ENCODE data around the gene SLC30A7. TPM values are rescaled to one million over a fixed set of nuclear protein-coding genes. Genes with fewer than 3 reads are reported as not detected.
A peak's percentile ranks its signal among the peaks of the same experiment; 100 is the strongest.

The SLC30A7 gene
- total RNA-seq, 1 experiment from 2014 or later, result 30.5 TPM

DNA sequence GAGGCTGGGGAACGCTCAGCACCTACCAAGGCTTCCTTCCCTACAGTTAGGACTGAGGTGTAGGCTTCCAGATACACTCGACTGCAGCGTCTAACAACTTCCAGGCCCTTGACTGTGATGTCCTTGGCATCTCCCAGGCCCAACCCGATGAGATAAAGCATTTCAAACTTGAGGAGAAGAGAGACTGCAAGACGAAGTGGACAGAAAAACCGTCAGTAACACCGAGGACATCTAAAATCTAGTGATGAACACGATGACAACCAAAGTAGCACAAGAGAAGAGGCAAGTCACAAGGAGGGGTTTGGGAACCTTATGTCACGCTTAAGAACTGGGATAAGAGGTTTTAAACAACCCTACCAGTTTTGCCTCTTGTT is 129.4 kb downstream of the SLC30A7 start:
- no peak for DNase-seq (ENCODE audit: low read depth)

DNA sequence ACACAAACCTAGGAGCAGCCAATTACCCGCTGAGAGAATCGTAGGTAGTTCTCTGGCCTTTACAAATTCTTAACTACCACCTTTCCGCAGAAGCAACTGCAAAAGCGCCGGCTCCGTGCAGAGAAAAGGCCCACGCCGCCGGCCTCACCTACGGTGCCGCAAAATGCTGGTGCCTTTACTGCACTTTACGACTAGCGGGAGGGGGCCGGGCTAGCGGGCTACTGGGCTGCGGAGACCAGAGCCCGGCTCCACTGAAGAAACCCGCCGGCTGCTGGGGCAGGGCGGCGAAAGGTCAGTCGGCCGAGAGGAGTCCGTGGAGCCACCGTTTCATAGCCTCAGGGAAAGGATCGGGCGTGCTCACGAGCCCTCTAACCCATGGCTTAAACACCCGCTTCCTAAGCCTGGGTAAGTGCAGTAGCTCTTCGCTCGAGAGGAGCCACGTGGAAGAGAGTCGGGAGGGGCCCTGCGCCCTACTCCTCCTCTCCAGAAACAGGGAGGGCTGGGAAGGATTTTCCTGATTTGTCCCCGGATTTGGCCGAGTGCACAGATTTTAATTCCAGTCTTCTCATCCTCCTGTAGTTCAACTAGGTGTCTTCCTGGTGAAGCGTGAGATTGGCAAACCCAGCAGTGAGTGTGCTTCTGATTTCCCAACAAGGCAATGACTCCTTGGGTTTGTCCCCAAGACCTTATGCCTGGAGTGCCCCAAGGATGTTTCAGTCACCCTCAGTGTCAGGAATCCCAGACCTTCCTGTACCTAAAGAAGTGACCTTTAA is 130.0 kb downstream of the SLC30A7 start, which contains the start of gene DPH5:
Gene DPH5, minus strand, starts transcription at position 128 of the 773 bp plus-strand sequence. CDS start 341 bp downstream, outside the sequence.
- DNase-seq (ENCODE audit: low read depth), result peak; percentile 86

DNA sequence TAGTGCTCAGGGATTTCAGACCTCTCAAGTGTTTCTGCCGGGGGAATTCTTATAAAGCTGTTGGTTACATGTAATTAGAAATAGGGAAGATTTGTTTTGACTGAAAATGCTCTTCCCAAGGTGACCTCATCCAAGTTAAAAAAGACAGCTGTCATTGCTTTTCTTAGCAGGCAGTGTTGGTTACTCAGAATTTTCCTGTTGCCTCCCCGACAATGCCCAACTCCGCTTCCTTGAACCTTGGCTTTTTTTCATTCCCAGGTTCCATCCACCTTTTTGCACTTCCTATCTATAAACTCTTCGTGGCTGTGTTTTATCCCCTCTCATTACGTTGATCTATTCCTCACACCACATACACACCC is 130.5 kb downstream of the SLC30A7 start:
- no peak for DNase-seq (ENCODE audit: low read depth)

DNA sequence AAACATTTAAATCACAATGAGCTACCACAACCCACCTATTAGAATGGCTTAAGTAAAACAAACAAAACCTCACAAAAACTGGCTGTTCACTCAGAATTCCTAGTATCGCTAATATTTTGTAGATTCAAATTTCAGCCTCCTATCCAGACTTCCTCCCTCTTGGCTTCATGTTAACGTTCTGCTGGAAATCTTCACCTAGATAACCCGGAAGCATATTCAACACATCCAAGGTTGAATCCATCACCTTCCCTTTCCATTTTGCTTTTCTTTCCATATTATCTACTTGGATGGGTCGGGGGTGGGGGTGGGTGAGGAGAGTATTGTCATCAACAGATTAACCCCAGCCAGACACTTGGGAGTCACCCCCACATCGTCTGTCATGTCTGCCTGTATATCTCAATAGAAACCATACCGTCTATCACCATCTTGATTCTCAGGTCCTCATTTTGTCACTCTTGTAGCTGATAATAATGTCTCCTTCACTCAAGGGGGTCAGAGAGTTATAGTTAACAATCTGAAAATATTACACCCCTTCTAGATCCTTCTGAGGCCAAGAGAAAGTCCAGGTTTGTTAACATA is 131.4 kb downstream of the SLC30A7 start:
- DNase-seq (ENCODE audit: low read depth), result no peak

DNA sequence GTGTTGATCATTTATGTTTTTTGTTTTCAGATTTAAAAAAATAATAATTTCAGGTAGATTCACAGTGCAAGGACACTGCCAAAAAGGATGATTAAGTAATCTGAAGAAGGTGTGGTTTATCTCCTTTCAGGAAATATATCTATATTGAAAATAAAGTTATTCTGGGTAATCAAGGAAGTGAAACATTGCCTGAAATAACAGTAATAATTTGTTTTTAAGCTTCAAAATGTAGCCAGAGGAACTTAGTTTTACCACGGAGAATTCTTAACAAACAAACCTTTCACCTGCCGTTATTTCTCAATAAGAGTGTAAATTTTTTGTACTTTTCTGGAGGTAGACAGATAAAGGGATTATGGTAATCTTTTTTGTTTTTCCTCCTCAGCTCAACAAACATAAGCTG is 132.6 kb downstream of the SLC30A7 start:
- no peak for DNase-seq (ENCODE audit: low read depth)

DNA sequence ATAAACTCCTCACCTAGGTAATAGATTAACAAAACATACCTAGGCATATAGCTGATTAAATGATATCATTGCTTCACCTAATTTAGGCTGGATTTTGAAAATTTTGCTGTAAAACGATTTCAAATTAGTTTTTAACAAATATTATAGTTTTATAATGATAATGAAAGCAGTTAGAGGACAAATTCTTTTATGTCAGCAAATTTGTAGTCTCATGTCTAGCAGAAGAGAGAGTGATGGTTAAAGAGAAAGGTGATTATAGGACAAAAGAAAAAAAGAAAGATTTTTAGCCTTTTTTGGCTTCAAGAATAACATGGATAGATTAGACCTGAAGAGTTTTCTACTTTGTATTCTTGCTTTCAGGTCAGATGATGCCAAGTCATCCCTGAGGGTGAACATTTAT is 133.3 kb downstream of the SLC30A7 start:
- no peak for DNase-seq (ENCODE audit: low read depth)

DNA sequence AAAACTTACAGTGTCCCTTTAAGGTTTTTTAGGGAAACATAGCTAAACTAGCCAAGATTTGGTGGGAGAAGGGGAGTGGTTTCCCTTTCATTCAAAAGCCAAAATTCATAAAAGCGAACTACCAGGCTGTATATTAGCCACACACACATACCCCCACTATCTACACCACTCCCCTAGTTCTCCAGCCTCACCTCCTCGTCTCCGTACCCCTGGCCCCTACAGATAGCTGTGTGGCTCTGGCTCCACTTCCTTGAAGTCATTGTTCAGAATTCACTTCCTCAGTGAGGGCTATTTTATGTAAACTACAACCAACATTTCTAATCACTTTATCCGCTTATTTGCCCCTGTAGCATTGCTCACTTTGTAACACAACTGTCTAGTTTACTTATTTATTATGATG is 135.0 kb downstream of the SLC30A7 start:
- no peak for DNase-seq (ENCODE audit: low read depth)

Other genes with a start within 250 kb of the SLC30A7 start
- gene VCAM1, start 176.3 kb upstream of the SLC30A7 start, total RNA-seq (2014; rRNA removed; shearing (Covaris generic)), result not detected in 2 replicates
- 19.6 and 24.1 TPM in 2 replicates for gene EXTL2, start 1.2 kb upstream of the SLC30A7 start, total RNA-seq (2014; rRNA removed; shearing (Covaris generic))
- gene DPH5, start 129.7 kb downstream of the SLC30A7 start, total RNA-seq (2014; rRNA removed; shearing (Covaris generic)), result 28.5 and 40.1 TPM in 2 replicates